Neural cell (in vitro differentiated cells): ENCODE results near the gene GNAT3. TPM values are rescaled to one million over a fixed set of nuclear protein-coding genes. Genes with fewer than 3 reads are reported as not detected.

Source experiments
- H2AFZ ChIP-seq: fragments of 200-600, 300-800 bp; sonication (generic), shearing (Covaris generic); 2 replicates; pipeline ENCODE4 v1.6.0; 2014; ENCODE audit warnings: low read depth, mild to moderate bottlenecking, antibody characterized with exemption, low read length, moderate library complexity
- H3F3A ChIP-seq: fragments of 200-600 bp; shearing (Covaris generic); 2 replicates; pipeline ENCODE4 v1.6.1; 2016; ENCODE audit warnings: mild to moderate bottlenecking, moderate library complexity, mixed read lengths, antibody characterized with exemption, low read length; ENCODE audit not compliant: insufficient read depth, poor library complexity, severe bottlenecking
- H3K27ac ChIP-seq: fragments of 200-600, 300-800 bp; sonication (generic), shearing (Covaris generic); 2 replicates; pipeline ENCODE4 v1.5.1; 2014; ENCODE audit warnings: mild to moderate bottlenecking, low read length, moderate library complexity
- H3K27me3 ChIP-seq: fragments of 300-800, 200-600 bp; sonication (generic), shearing (Covaris generic); 2 replicates; pipeline ENCODE4 v1.6.0; 2014; ENCODE audit warnings: mild to moderate bottlenecking, low read depth, low read length, moderate library complexity; ENCODE audit not compliant: insufficient read depth
- H3K36me3 ChIP-seq: fragments of 300-800, 200-600 bp; sonication (generic), shearing (Covaris generic); 2 replicates; pipeline ENCODE4 v1.5.1; 2014; ENCODE audit warnings: mild to moderate bottlenecking, antibody characterized with exemption, low read length, moderate library complexity; ENCODE audit not compliant: insufficient read depth
- H3K4me2 ChIP-seq: fragments of 300-800, 200-600 bp; sonication (generic), shearing (Covaris generic); 2 replicates; pipeline ENCODE4 v1.6.0; 2014; ENCODE audit warnings: mild to moderate bottlenecking, low read length
- H3K4me3 ChIP-seq: fragments of 300-800, 200-600 bp; sonication (generic), shearing (Covaris generic); 2 replicates; pipeline ENCODE4 v1.5.1; 2014; ENCODE audit warnings: mild to moderate bottlenecking, low read length, moderate library complexity
- H3K79me2 ChIP-seq: fragments of 200-600 bp; shearing (Covaris generic); replicated peaks from 2 replicates; pipeline ENCODE4 v1.6.0; 2014; ENCODE audit warnings: mild to moderate bottlenecking, low read length, moderate library complexity; ENCODE audit not compliant: insufficient read depth
- H3K9ac ChIP-seq: fragments of 300-800, 200-600 bp; sonication (generic), shearing (Covaris generic); 2 replicates; pipeline ENCODE4 v1.6.1; 2016; ENCODE audit warnings: mild to moderate bottlenecking, low read length, mixed read lengths
- H3K9me2 ChIP-seq: fragments of 200-600 bp; shearing (Covaris generic); 2 replicates; pipeline ENCODE4 v1.6.1; 2016; ENCODE audit warnings: mild to moderate bottlenecking, low read length, mixed read lengths; ENCODE audit not compliant: insufficient read depth
- H3K9me3 ChIP-seq: fragments of 200-600, 300-800 bp; sonication (generic), shearing (Covaris generic); 2 replicates; pipeline ENCODE4 v1.6.1; 2016; ENCODE audit warnings: mild to moderate bottlenecking, mixed run types, low read length, moderate library complexity, mixed read lengths
- H4K20me1 ChIP-seq: fragments of 200-600 bp; shearing (Covaris generic); 2 replicates; pipeline ENCODE4 v1.6.1; 2016; ENCODE audit warnings: mild to moderate bottlenecking, mixed run types; ENCODE audit not compliant: insufficient read depth
- CTCF ChIP-seq: fragments of 450-650 bp; IDR thresholded peaks from 2 replicates; pipeline ENCODE4 v1.5.1; 2014; ENCODE audit warnings: antibody characterized with exemption, mild to moderate bottlenecking, moderate library complexity; ENCODE audit not compliant: poor library complexity, severe bottlenecking
- EP300 ChIP-seq: fragments of 450-650 bp; conservative IDR thresholded peaks from 2 replicates; pipeline ENCODE4 v1.6.1; 2014; ENCODE audit warnings: antibody characterized with exemption, mild to moderate bottlenecking, moderate library complexity; ENCODE audit not compliant: poor library complexity, severe bottlenecking
- EZH2 ChIP-seq: fragments of 200-600, 300-800 bp; shearing (Covaris generic), sonication (generic); IDR thresholded peaks from 2 replicates; pipeline ENCODE4 v1.6.1; 2014; ENCODE audit warnings: antibody characterized with exemption, low read length, borderline replicate concordance, mild to moderate bottlenecking; ENCODE audit not compliant: insufficient read depth, poor library complexity, severe bottlenecking
- MXI1 ChIP-seq: fragments of 450-650 bp; conservative IDR thresholded peaks from 2 replicates; pipeline ENCODE4 v1.6.1; 2014; ENCODE audit warnings: antibody characterized with exemption, mild to moderate bottlenecking; ENCODE audit not compliant: poor library complexity, severe bottlenecking
- POLR2AphosphoS5 ChIP-seq: IDR thresholded peaks from 2 replicates; pipeline ENCODE4 v1.6.1; 2012
- RAD21 ChIP-seq: fragments of 450-650 bp; conservative IDR thresholded peaks from 2 replicates; pipeline ENCODE4 v1.6.1; 2014; ENCODE audit warnings: antibody characterized with exemption, mild to moderate bottlenecking, moderate library complexity
- REST ChIP-seq: IDR thresholded peaks from 2 replicates; pipeline ENCODE4 v1.6.1; 2012; ENCODE audit warnings: borderline replicate concordance
- SMC3 ChIP-seq: fragments of 450-650 bp; conservative IDR thresholded peaks from 2 replicates; pipeline ENCODE4 v1.6.1; 2014; ENCODE audit warnings: antibody characterized with exemption, mild to moderate bottlenecking, moderate library complexity; ENCODE audit not compliant: poor library complexity
- TAF1 ChIP-seq: IDR thresholded peaks from 2 replicates; pipeline ENCODE4 v1.6.1; 2012; ENCODE audit warnings: low read depth
- polyA plus RNA-seq: library from polyadenylated mRNA; depleted of rRNA; stranded (reverse); fragments of >200 nt; gene quantifications from 2 replicates; pipeline ENCODE4 v1.2.3, GENCODE V29; 2014

The GNAT3 gene
- polyA plus RNA-seq, 1 donor from 2014 or later = not detected

- no peaks in the 10 kb centered on the region for H3K36me3 ChIP-seq
- H3K27me3 ChIP-seq = no peaks in the 10 kb centered on the region
- H3K9me2 ChIP-seq = no peaks in the 10 kb centered on the region
- no peak overlapping the region for H3K4me3 ChIP-seq
- no peaks in the 10 kb centered on the region for H4K20me1 ChIP-seq
- H3K9me3 ChIP-seq = no peaks in the 10 kb centered on the region
- no peak overlapping the region for H3K4me2 ChIP-seq
- H2AFZ ChIP-seq = no peak overlapping the region
- no peaks in the 10 kb centered on the region for H3F3A ChIP-seq
- H3K9ac ChIP-seq = no peak overlapping the region
- TF ChIP-seq SMC3 = no peak
- no peak for TF ChIP-seq POLR2AphosphoS5
- no peak for TF ChIP-seq EP300
- TF ChIP-seq CTCF = no peak
- no peak for TF ChIP-seq REST
- no peak for TF ChIP-seq EZH2
- no peak for TF ChIP-seq MXI1
- TF ChIP-seq RAD21 = no peak
- no peak for TF ChIP-seq TAF1
- no peak overlapping the region for H3K27ac ChIP-seq
- H3K79me2 ChIP-seq = no peaks in the 10 kb centered on the region
Observed at GRCh38 chr7:80415522-80415921, 96.3 kb downstream of the GNAT3 start.

- TF ChIP-seq MXI1 = no peak
- TF ChIP-seq EZH2 = no peak
- no peak for TF ChIP-seq POLR2AphosphoS5
- no peak for TF ChIP-seq REST
- no peak for TF ChIP-seq CTCF
- no peak for TF ChIP-seq RAD21
- no peak for TF ChIP-seq EP300
- TF ChIP-seq SMC3 = no peak
- TF ChIP-seq TAF1 = no peak
- no peaks in the 10 kb centered on the region for H3K9me3 ChIP-seq
- no peak overlapping the region for H2AFZ ChIP-seq
Observed at GRCh38 chr7:80415114-80415513, 96.8 kb downstream of the GNAT3 start.

More at GRCh38 chr7:80415114-80415513, 96.8 kb downstream of the GNAT3 start:
- Histone ChIP-seq H3K27me3 (no peaks in the 10 kb centered on the region), H3K79me2 (no peaks in the 10 kb centered on the region), H3F3A (no peaks in the 10 kb centered on the region), H3K4me2 (no peak overlapping the region), H3K27ac (no peak overlapping the region), H3K36me3 (no peaks in the 10 kb centered on the region), H4K20me1 (no peaks in the 10 kb centered on the region), H3K9ac (no peak overlapping the region), H3K4me3 (no peak overlapping the region), H3K9me2 (no peaks in the 10 kb centered on the region)
